Loucy (cell line): ENCODE measurements around the gene CACFD1.

Experiments used
- H2AFZ ChIP-seq: fragments of 200-600 bp; sonication (generic); 2 replicates; pipeline ENCODE4 v1.6.0; 2016; ENCODE audit warnings: antibody characterized with exemption, mild to moderate bottlenecking, low read length, moderate library complexity
- H3F3A ChIP-seq: fragments of 200-600 bp; 2 replicates; pipeline ENCODE4 v1.6.0; 2016; ENCODE audit warnings: antibody characterized with exemption, low read depth, mild to moderate bottlenecking
- H3K27me3 ChIP-seq: fragments of 200-600 bp; sonication (generic); 2 replicates; pipeline ENCODE4 v1.6.1; 2014; ENCODE audit warnings: low read length, mild to moderate bottlenecking; ENCODE audit not compliant: insufficient read depth, poor library complexity, severe bottlenecking
- H3K36me3 ChIP-seq: fragments of 200-600 bp; sonication (generic); 2 replicates; pipeline ENCODE4 v1.6.1; 2016; ENCODE audit warnings: low read length; ENCODE audit not compliant: insufficient read depth
- H3K4me1 ChIP-seq: fragments of 200-600 bp; sonication (generic); 2 replicates; pipeline ENCODE4 v1.5.1; 2014; ENCODE audit warnings: low read length, mild to moderate bottlenecking; ENCODE audit not compliant: insufficient read depth, poor library complexity, severe bottlenecking
- H3K4me2 ChIP-seq: fragments of 200-600 bp; sonication (generic); 2 replicates; pipeline ENCODE4 v1.6.0; 2014; ENCODE audit warnings: antibody characterized with exemption, low read length, low read depth, mild to moderate bottlenecking; ENCODE audit not compliant: poor library complexity, severe bottlenecking
- H3K4me3 ChIP-seq: fragments of 200-600 bp; sonication (generic); 2 replicates; pipeline ENCODE4 v1.5.1; 2014; ENCODE audit warnings: low read length, mild to moderate bottlenecking, mixed read lengths; ENCODE audit not compliant: poor library complexity, severe bottlenecking
- H3K79me2 ChIP-seq: fragments of 200-600 bp; sonication (generic); 2 replicates; pipeline ENCODE4 v1.6.1; 2014; ENCODE audit warnings: low read length; ENCODE audit not compliant: insufficient read depth
- H3K9ac ChIP-seq: fragments of 200-600 bp; sonication (generic); 2 replicates; pipeline ENCODE4 v1.6.0; 2014; ENCODE audit warnings: mild to moderate bottlenecking, low read depth, low read length, moderate library complexity; ENCODE audit not compliant: poor library complexity, severe bottlenecking
- H3K9me2 ChIP-seq: fragments of 200-600 bp; sonication (generic); replicated peaks from 2 replicates; pipeline ENCODE4 v1.6.1; 2016; ENCODE audit warnings: low read depth, low read length, mixed read lengths
- H3K9me3 ChIP-seq: fragments of 200-600 bp; sonication (generic); 2 replicates; pipeline ENCODE4 v1.6.1; 2014; ENCODE audit warnings: mild to moderate bottlenecking, antibody characterized with exemption, low read length, low read depth; ENCODE audit not compliant: insufficient read depth
- H4K20me1 ChIP-seq: fragments of 200-600 bp; sonication (generic); 2 replicates; pipeline ENCODE4 v1.6.0; 2014; ENCODE audit warnings: antibody characterized with exemption, low read length, mild to moderate bottlenecking; ENCODE audit not compliant: insufficient read depth, poor library complexity, severe bottlenecking
- EZH2phosphoT487 ChIP-seq: fragments of 200-600 bp; IDR thresholded peaks from 2 replicates; pipeline ENCODE4 v1.6.1; 2018; ENCODE audit warnings: antibody characterized with exemption, mild to moderate bottlenecking, moderate library complexity, borderline replicate concordance
- TF ChIP-seq, protein P1 (sequence below): fragments of 200-600 bp; sonication (generic); conservative IDR thresholded peaks from 2 replicates; pipeline ENCODE4 v1.5.1; 2014; ENCODE audit warnings: mild to moderate bottlenecking, antibody characterized with exemption, low read length

Gene CACFD1

DNA sequence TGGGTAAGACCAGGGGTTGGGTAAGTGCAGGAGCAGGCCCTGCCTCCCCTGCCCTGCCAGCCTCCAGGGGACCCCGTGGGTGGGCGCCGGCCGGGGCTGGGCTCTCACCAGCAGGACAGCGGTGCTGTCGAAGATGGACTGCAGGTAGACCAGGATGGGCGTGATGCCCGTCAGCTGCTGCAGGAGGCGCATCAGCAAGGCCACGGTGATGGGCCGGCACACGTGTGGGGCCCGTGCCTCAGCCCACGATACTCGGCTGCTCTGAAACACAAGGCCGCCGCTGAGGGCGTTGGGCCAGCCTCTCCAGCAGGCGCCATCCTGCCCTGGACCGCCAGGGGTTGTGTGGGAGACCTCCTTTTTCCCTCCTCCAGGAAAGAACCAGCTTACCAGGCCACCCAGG, 15.1 kb downstream of the CACFD1 start:
- peaks cover 63% of the 10 kb centered on the region for H3K4me1 ChIP-seq
- H3K36me3 ChIP-seq = no peaks in the 10 kb centered on the region
- TF ChIP-seq, protein P1, sequence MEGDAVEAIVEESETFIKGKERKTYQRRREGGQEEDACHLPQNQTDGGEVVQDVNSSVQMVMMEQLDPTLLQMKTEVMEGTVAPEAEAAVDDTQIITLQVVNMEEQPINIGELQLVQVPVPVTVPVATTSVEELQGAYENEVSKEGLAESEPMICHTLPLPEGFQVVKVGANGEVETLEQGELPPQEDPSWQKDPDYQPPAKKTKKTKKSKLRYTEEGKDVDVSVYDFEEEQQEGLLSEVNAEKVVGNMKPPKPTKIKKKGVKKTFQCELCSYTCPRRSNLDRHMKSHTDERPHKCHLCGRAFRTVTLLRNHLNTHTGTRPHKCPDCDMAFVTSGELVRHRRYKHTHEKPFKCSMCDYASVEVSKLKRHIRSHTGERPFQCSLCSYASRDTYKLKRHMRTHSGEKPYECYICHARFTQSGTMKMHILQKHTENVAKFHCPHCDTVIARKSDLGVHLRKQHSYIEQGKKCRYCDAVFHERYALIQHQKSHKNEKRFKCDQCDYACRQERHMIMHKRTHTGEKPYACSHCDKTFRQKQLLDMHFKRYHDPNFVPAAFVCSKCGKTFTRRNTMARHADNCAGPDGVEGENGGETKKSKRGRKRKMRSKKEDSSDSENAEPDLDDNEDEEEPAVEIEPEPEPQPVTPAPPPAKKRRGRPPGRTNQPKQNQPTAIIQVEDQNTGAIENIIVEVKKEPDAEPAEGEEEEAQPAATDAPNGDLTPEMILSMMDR = peak; percentile 12; the same call in 1 of the 2 replicates
- TF ChIP-seq EZH2phosphoT487 = no peak

DNA sequence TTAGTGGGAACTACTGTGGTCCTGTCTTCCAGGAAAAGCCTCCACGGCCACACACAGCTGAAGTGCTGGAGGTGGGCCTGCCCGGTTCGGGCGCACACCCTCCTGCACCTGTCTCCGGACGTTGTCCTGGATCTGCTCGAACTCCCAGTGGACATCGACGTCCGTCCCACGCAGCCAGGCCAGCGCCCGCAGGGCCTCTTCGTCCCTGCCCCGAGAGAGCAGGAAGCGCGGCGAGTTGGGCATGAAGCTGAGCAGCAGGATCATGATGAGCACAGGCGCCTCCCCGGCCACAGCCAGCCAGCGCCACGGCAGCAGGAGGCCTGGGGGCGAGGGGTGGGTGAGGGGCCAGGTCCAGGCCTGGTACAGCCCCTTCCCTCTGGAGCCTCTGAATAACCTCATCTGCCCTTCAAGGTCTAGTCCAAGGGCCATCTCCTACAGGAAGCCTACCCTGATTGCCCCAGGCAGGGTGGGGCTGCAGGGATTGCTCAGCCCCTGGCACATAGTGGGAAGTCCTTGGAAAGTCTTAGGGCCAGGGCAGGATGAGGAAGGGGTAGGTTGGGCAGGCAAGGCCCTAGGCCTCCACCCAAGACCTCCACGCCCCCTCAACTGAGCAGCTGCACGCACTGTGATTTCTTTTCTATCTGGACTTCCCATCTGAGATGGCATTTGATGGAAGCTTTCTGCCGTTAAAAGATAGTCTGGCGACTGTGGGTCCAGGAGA, 15.7 kb downstream of the CACFD1 start:
- no peaks in the 10 kb centered on the region for H3K9me2 ChIP-seq
- H3K79me2 ChIP-seq = peaks cover 35% of the 10 kb centered on the region
- H3K36me3 ChIP-seq = no peaks in the 10 kb centered on the region
- no peaks in the 10 kb centered on the region for H3K27me3 ChIP-seq
- peak overlapping the region; percentile 97 for H3K4me2 ChIP-seq
- no peaks in the 10 kb centered on the region for H4K20me1 ChIP-seq
- H2AFZ ChIP-seq = no peak overlapping the region
- peaks cover 12% of the 10 kb centered on the region for H3F3A ChIP-seq
- H3K9me3 ChIP-seq = no peaks in the 10 kb centered on the region
- peak overlapping the region; percentile 48 for H3K4me3 ChIP-seq
- TF ChIP-seq EZH2phosphoT487 = no peak
- peak overlapping the region; percentile 53 for H3K9ac ChIP-seq
- peaks cover 65% of the 10 kb centered on the region for H3K4me1 ChIP-seq

More for the DNA sequence above, 15.1 kb downstream of the CACFD1 start:
- H3F3A ChIP-seq = peaks cover 12% of the 10 kb centered on the region
- no peaks in the 10 kb centered on the region for H3K9me3 ChIP-seq
- H4K20me1 ChIP-seq = no peaks in the 10 kb centered on the region
- H3K4me3 ChIP-seq = peak overlapping the region; percentile 48
- H3K79me2 ChIP-seq = peaks cover 35% of the 10 kb centered on the region
- H3K9ac ChIP-seq = peak overlapping the region; percentile 53
- no peak overlapping the region for H2AFZ ChIP-seq
- H3K27me3 ChIP-seq = no peaks in the 10 kb centered on the region
- peak overlapping the region; percentile 97 for H3K4me2 ChIP-seq
- H3K9me2 ChIP-seq = no peaks in the 10 kb centered on the region

DNA sequence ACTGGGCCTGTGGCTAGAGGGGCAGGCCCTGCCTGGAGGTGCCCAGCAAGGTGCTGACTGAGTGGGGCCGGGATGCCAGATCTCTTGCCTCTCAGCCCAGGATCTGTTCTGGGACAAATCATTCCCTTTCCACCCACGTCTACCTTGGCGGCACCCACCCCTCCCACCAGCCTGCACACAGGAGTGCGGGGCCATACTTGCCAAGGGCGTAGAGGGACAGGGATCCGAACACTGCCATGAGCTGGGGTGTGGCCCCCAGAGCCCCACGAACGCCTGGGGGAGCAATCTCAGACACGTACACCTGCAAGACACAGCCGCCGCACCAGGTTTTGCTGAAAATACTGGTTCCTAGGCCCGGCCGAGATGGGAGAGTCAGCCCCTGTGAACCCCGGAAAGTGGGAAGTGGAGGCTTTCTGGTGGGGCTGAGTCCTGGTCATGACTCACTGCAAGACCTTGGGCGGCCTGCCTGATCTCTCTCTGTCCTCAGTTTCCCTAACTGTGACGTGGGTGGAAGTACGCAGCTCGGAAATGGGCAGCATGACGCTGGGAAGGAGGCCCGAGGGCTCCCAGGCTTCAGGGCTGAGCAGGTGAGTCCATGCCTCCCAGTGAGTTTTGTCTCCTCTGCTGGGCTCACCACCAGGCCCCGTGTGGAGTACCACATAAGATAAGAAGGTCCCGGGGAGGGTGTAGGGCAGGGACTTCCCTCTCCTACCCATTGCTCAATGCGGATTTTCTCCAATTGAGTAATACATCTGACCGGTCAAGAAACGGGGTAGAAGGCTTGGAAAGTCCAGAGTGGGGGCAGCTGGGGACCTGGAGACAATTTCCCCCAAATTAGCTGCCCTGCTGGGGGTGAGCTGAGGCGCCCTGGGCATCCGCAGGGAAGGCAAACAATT, 16.5 kb downstream of the CACFD1 start:
- no peak overlapping the region for H2AFZ ChIP-seq
- H3K36me3 ChIP-seq = no peaks in the 10 kb centered on the region
- peak overlapping the region; percentile 97 for H3K4me2 ChIP-seq
- peaks cover 65% of the 10 kb centered on the region for H3K4me1 ChIP-seq
- H4K20me1 ChIP-seq = no peaks in the 10 kb centered on the region
- H3K27me3 ChIP-seq = no peaks in the 10 kb centered on the region
- no peak for TF ChIP-seq EZH2phosphoT487
- TF ChIP-seq, protein P1 = no peak
- peak overlapping the region; percentile 13 for H3K4me3 ChIP-seq
- no peaks in the 10 kb centered on the region for H3K9me2 ChIP-seq
- H3K79me2 ChIP-seq = peaks cover 35% of the 10 kb centered on the region
- H3K9me3 ChIP-seq = no peaks in the 10 kb centered on the region
- H3K9ac ChIP-seq = peak overlapping the region; percentile 86
- peaks cover 15% of the 10 kb centered on the region for H3F3A ChIP-seq
